ENCODE results near the gene ZNF608.

- TF ChIP-seq, protein P1, sequence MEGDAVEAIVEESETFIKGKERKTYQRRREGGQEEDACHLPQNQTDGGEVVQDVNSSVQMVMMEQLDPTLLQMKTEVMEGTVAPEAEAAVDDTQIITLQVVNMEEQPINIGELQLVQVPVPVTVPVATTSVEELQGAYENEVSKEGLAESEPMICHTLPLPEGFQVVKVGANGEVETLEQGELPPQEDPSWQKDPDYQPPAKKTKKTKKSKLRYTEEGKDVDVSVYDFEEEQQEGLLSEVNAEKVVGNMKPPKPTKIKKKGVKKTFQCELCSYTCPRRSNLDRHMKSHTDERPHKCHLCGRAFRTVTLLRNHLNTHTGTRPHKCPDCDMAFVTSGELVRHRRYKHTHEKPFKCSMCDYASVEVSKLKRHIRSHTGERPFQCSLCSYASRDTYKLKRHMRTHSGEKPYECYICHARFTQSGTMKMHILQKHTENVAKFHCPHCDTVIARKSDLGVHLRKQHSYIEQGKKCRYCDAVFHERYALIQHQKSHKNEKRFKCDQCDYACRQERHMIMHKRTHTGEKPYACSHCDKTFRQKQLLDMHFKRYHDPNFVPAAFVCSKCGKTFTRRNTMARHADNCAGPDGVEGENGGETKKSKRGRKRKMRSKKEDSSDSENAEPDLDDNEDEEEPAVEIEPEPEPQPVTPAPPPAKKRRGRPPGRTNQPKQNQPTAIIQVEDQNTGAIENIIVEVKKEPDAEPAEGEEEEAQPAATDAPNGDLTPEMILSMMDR (IDR thresholded peaks at IDR 0.05), result no peak
- no peak for TF ChIP-seq POLR2AphosphoS5 (IDR thresholded peaks at IDR 0.05)
These were observed 27.2 kb upstream of the ZNF608 start for GRCh38 chr5:124773315-124774311.
